CD4-positive, alpha-beta T cell treated with Interleukin-4 for 1 hour (primary cell): ENCODE data around the gene KLHDC7A.

Experiments
- DNase-seq, 2 donors: peaks; one replicate each; pipeline ENCODE4 v3.0.0-alpha.2; 2020 to 2022

Gene KLHDC7A

DNA sequence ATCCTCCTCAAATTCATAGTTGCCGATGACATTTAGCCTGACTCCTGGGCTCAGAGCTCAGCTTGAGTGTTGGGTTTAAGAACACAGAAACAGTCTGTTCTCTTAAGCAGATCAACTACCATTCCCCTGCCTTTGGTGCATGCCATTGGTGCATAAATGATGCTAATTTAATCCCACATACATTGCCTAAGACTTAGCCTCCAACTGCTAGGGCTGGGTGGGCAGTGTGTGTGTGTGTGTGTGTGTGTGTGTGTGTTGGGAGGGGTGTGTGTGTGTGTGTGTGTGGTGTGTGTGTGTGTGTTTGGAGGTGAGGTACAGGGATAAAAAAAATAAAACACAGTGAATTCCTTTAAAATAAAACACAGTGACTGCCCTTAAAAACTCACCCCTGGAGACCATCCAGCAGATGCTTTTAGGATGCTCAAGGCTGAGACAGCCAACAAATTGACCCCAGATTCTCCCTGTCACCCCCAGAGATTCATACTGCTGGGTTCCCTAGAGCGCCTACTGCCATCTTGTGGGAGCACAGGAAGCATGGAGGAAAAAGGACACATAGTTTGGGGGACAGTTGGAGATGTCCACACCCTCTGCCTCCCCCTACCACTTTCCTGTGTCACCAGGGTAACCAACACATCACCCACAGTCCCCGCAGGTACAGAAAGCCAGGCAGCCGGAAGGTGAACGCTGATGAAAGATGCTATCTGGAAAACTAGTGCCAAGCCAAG is 30.6 kb downstream of the KLHDC7A start:
- no peak for DNase-seq

DNA sequence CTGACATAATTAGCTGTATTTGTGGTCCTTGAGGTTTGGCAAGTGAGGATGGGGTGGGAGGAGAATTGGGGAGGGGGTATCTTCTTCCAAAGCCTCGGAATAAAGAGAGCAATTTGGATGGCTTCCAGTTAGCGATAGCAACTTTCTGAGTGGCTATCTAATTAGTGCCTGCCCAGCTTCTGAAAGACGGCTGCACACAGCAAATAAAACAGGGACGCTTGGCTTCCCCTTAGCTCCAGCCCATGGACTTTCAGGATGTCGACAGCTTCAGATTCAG is 31.1 kb downstream of the KLHDC7A start:
- no peak for DNase-seq

DNA sequence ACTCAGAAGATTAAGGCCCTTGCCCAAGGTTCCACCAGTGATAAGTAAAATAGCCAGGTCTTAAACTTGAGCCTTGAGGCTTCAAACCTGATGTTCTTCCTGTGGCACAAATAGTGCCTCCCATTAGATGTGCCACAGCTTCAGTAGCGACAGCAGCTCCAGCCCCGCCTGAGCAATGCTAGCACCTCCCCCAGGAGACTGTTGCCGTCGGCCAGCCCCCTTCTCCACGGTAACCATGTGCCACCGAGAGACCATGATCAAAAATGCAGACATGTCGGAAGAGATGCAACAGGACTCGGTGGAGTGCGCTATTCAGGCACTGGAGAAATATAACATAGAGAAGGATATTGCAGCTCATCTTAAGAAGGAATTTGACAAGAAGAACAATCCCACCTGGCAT is 32.2 kb downstream of the KLHDC7A start:
- DNase-seq: no peak

DNA sequence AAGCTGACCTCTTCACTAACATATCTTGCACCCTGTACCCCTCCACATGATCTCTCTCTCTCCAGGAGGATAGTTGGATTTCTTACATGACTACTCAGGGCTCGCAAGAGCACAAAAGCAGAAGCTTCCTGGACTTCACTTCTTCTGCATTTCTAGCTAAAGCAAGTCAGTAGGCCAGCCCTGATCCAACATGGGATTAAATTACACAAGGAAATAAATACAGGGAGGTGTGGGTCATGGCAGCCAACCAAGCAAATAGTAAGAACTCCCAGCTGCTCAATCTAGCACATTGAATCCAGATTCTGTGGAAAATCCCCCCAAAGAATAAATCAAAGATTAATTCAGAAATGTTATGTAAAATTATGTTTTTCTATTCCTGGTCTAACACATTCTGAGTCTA is 33.3 kb downstream of the KLHDC7A start:
- no peak for DNase-seq

DNA sequence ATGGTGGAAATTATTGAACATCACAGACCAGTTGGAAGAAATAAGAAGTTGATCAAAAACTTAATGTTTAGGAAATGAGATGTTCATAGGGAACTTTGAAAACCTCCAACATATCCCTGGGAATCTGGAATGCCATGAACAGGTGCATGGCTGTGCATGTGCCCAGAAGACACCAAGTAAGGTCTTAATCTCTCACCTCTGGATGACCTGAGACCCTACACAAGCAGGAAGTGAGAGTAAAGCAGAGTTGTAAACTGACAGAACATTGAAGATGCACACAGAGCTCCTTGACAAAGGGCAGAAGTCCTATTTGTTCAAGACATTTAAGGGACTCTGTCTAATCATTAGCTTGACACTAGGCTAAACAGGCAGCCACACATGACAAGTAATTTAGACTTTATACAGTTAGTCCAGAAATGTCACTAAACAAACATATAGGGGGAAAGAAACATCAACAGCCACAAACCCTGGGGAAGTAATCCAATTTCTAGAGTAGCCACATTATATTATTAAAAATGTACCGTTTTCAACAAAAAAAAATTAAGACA is 34.5 kb downstream of the KLHDC7A start:
- no peak for DNase-seq

DNA sequence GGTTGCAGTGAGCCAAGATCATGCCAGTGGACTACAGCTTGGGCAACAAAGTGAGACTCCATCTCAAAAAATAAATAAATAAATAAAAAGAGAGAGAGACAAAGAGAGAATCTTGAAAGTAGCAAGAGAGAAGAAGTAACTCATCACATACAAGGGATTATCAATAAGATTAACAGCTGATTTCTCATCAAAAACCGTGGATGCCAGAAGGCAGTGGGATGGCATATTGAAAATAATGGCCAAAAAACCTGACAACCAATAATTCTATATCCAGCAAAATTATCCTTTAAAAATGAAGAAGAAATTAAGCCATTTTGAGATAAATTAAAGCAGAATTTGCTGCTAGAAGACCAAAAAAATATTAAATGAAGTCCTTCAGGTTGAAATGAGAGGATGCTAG is 35.7 kb downstream of the KLHDC7A start:
- DNase-seq: no peak

DNA sequence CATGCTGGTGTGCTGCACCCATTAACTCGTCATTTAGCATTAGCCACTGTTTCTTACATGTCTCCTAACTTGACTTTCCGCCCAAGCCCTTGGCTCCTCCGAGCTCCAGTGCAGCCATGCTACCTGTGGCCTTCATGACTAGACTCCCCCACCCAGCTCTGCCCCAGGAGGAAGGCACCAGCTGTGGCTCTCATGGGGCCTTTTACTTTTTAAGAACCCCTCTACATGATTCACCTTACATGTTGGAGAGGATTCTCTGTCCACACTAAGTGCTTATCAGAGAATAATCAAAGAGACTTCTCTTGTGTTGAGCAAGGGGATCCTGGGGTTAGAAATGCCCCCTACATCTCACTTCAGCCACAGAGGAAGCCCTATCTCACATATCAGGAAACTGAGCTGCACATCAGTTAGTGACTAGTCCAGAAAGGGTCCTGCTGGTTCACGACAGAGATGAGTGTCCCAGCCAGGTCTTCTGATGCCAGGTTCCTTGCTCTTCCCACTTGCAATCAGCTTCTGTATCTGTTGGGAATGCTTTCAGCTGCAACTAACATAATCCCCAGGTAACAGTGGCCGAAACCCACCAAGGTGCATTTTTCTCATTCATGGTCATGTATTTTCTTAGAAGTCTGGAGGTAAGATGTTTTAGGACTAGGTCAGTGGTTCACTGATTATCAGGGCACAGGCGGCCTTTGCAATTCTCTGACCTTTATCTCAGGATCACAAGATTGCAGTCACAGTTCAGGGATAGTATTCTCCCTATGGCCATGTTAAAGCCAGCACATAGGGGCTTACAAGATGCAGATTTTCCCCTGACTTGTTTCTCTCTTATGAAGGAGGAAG is 45.9 kb downstream of the KLHDC7A start:
- DNase-seq: no peak

DNA sequence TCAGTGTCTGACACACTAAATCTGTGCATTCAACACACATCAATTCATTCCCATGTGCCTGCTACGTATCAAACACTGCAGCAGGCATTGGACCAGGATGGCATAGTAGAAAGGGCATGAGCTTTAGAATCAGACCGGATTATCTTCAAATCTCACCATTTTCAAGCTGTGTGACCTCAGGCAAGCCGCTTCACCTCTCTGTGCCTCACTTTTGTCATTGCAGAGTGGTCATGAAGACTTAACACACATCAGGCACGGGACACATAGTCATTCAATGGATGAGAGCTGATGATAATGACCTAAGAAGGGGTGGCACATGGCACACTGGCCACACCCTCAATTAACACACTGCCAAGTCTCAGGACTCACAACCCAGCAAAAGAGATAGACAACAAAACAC is 46.8 kb downstream of the KLHDC7A start:
- no peak for DNase-seq

DNA sequence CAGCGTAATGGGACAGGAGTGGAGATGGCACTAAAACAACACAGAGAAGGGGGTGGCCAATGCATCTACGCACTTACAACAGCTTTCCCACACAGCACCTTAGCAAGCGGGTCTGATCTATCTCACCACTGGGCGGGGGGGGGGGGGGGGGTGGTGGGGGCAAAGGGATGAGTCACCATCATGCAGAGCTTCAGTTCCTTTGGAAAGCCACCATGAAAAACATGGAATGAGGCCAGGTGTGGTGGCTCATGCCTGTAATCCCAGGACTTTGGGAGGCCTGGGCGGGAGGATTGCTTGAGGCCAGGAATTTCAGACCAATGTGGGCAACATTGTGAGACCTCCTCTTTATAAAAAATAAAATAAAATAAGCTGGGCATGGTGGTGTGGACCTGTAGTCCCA is 47.2 kb downstream of the KLHDC7A start:
- DNase-seq: no peak

DNA sequence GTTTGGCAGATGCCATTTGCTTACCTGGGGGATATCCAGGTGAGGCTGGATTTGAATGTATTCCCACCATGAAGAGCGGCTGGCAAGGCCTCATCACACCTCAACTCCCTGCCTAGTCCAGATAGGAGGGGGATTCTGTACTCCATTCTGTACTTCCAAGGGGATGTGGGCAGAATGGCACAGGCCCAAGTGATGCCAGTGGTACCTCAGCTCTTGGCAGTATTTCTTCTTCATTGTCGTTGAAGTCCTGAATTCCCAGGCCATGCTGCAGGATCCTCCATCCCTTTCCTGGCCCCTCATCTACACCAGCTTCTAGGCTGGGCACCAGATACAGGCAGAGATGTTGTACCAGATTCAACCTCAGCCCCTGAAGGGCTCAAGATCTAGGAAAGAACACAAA is 47.9 kb downstream of the KLHDC7A start:
- DNase-seq: no peak

DNA sequence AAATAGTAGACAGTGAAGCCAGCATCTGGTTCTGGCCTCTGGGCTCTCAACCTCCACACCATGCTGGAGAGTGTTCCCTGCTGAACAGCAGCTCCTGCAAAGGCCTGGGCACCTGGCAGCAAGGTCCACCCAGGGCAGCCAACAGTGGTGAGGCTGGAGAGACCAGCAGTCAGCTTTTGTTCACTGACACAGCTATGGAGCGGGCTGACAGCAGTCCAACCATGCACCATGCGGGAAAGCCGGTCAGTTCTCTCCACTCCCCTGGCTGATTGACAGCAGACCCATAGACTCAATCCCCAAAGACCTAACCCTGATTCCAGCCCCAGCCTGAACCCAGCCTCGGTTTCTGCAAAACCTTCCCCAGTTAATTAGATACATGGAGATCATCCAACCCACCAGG is 49.0 kb downstream of the KLHDC7A start:
- DNase-seq: no peak

DNA sequence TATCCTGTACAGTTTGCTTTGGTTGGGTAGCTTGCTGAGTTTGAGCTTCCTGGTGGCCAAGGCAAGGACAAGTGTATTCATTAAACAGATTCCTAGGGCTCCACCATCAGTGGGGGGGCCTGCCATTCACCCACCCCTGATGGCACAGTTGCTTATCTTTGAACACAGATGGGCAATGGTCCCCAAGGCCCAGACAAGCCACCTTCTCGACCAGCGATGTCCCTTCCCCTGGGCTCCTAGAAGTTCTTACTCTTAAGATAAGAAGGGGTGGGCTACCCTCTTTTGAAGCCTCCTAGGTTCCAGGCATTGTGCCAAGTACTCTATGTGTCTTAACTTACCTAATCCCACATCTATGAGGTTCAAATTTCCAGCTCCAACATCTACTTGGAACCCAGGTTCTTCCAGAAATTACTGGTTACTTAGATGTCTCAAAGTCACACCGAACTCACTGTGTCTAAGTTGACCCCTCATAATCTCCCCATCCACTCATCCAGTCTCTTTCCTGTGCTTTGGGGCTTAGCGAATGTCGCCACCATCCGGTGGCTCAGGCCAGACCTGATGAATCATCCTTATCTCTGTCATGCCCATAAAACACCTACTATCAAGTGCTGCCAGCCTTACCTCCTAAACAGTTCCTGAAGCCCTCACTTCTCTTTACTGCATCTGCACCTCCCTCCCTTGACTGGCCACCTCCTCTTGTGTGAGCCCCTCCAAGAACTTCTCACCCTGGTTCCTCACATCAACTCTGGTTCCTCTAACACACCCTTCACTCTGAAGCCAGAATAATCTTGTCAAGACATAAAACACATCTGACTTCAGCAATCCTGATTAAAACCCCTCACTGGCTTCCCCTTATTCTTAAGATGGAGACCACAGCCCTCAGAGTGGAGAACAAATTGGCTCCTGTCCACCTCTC is 50.1 kb downstream of the KLHDC7A start:
- no peak for DNase-seq

DNA sequence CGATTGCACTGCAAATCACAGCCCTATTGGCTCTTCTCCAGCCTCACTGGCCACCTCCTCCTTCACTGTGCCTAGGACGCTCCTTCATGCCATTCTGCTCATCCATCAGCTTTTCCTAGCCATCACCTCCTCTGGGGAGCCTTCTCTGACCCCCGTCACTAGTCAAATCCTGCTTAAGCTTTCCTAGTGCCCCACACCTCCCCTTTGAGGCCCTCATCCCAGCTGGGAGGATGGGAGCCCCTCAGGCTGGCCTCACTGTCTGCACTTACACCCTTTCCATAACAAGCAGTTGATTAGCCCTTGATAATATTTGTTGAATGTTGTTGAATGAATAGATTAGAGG is 50.7 kb downstream of the KLHDC7A start:
- DNase-seq: no peak

DNA sequence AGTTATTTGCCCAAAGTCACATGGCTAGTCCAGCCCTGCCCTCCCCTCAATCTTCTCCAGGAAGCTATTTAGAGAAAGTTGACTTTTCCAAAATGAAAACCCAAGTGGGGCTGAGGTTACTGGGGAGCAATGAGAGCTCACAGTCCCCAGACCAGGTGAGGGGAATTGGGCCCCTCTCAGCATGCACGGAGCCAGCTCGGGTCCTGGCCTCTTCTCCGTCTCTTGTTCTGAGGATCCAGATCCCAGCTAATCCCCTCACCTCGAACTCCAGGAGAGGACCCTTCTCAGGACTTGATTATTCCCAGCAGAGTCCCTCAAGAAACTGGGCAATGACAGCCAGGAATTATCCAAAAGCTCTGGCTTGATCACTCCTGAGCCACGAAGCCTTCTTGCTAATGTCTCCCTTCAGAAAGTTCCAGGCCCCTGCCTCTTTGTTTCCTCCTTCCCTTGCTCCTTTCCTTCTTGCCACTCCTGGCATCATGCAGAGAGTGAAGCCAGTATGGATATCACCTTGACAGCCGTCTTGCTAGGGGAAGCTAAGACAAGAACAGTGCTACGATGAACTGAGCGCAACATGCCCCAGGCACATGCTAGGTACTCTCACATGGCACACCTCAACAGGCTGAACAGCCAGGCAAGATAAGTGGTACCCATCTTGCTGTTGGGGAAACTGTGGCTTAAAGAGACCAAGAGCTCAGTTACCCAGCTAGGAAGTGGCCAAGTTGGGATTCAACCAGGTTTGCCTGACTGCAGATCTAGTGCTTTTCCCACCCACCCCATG is 51.9 kb downstream of the KLHDC7A start:
- DNase-seq: no peak

DNA sequence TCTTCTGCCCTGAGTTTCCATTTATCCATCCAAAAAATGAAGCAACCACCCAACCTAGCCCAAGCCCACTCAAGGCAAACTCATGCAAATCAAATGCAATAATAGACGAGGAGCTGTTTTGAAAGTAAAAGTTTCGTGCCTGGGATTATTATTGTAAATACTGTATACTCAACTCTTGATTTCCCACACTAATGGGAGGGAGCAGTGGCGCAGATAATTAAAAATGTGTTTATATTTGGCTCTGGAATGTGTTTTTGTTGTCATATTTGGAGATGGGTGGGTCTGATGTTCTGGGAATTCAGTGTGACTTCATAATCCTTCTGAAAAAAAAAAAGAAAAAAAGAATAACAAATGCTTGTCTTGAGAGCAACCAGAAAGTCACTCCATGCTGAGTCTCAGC is 52.5 kb downstream of the KLHDC7A start:
- no peak for DNase-seq

DNA sequence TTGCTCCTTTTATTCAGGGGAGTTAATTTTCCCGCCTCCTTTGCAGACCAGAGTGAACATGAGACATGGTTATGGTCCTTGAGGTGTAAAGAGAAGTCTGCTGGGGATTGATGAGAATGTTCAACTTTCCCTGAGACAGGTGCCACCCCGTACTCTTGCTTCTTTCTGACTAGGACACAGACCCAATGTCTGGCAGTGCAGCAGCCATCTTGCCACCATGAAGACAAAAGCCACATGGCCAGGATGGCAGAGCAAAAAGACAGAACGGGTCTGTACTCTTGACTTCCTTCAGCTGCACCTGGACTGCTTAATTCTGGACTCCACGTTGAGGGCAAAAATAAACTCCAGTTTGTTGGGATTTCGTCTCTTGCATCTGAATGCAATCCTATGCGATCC is 54.1 kb downstream of the KLHDC7A start:
- DNase-seq: no peak
